ENCODE results near the gene CCDC170. TPM values are rescaled to one million over a fixed set of nuclear protein-coding genes. Genes with fewer than 3 reads are reported as not detected.

CCDC170 gene
- total and polyA plus RNA-seq, 4 donors: 0.37 to 0.59 (median 0.45) TPM

GRCh38 chr6:151523034-151523433, 29.2 kb downstream of the CCDC170 start:
- no peak for DNase-seq (ENCODE audit: low spot score)
- Histone ChIP-seq H3K27ac (ENCODE audit: low read depth in 1 of 2, low read length in 2 of 2) (no peak overlapping the region), H3K4me3 (ENCODE audit: low read depth in 1 of 3, low read length in 3 of 3) (no peak overlapping the region), H3K9ac (ENCODE audit: low read depth in 1 of 2, low read length in 2 of 2) (no peak overlapping the region), H3K9me3 (ENCODE audit: control insufficient read depth in 4 of 4, low read length in 3 of 4) (peaks cover 6 to 18% (median 8%) of the 10 kb centered on the region in 4 donors), H3K27me3 (ENCODE audit: control insufficient read depth in 4 of 4, insufficient read depth in 4 of 4, low read length in 3 of 4) (no peaks in the 10 kb centered on the region), H3K4me1 (ENCODE audit: control insufficient read depth in 4 of 4, insufficient read depth in 4 of 4, low read length in 3 of 4) (no peaks in the 10 kb centered on the region), H3K36me3 (ENCODE audit: control insufficient read depth in 4 of 4, insufficient read depth in 3 of 4, low read depth in 1 of 4, low read length in 3 of 4) (no peaks in the 10 kb centered on the region)
- 64% methylated on average over 1 of the region's 1 CpG for WGBS
- TF ChIP-seq JUND (IDR thresholded peaks at IDR 0.05): no peak
- TF ChIP-seq TAF1 (conservative IDR thresholded peaks at IDR 0.05): no peak
- no peak for TF ChIP-seq RXRA (IDR thresholded peaks at IDR 0.05)
- no peak for TF ChIP-seq RAD21 (IDR thresholded peaks at IDR 0.05)
- TF ChIP-seq FOXA2 (IDR thresholded peaks at IDR 0.05): no peak
- TF ChIP-seq CTCF (IDR thresholded peaks at IDR 0.05; ENCODE audit: low read depth, low read length, missing input control): no peak
- no peak for TF ChIP-seq HNF4A (conservative IDR thresholded peaks at IDR 0.05)
- TF ChIP-seq ZBTB33 (IDR thresholded peaks at IDR 0.05): no peak
- TF ChIP-seq EGR1 (IDR thresholded peaks at IDR 0.05; ENCODE audit: low read depth in 2 of 2): no peak
- TF ChIP-seq SP1 (IDR thresholded peaks at IDR 0.05): no peak
- TF ChIP-seq NR2F2 (IDR thresholded peaks at IDR 0.05): no peak

GRCh38 chr6:151524059-151524458, 30.2 kb downstream of the CCDC170 start:
- DNase-seq (ENCODE audit: low spot score): no peak
- Histone ChIP-seq H3K27ac (ENCODE audit: low read depth in 1 of 2, low read length in 2 of 2) (no peak overlapping the region), H3K9ac (ENCODE audit: low read depth in 1 of 2, low read length in 2 of 2) (no peak overlapping the region), H3K4me1 (ENCODE audit: control insufficient read depth in 4 of 4, insufficient read depth in 4 of 4, low read length in 3 of 4) (no peaks in the 10 kb centered on the region), H3K36me3 (ENCODE audit: control insufficient read depth in 4 of 4, insufficient read depth in 3 of 4, low read depth in 1 of 4, low read length in 3 of 4) (no peaks in the 10 kb centered on the region), H3K27me3 (ENCODE audit: control insufficient read depth in 4 of 4, insufficient read depth in 4 of 4, low read length in 3 of 4) (no peaks in the 10 kb centered on the region), H3K9me3 (ENCODE audit: control insufficient read depth in 4 of 4, low read length in 3 of 4) (peaks cover 6 to 14% (median 7%) of the 10 kb centered on the region in 4 donors), H3K4me3 (ENCODE audit: low read depth in 1 of 3, low read length in 3 of 3) (no peak overlapping the region)
- no peak for TF ChIP-seq GABPA (IDR thresholded peaks at IDR 0.05 in 1 of 2, conservative IDR thresholded peaks at IDR 0.05 in 1 of 2)
- TF ChIP-seq SP1 (IDR thresholded peaks at IDR 0.05): no peak
- TF ChIP-seq YY1 (IDR thresholded peaks at IDR 0.05): no peak
- no peak for TF ChIP-seq ATF3 (IDR thresholded peaks at IDR 0.05)
- TF ChIP-seq JUND (IDR thresholded peaks at IDR 0.05): no peak
- no peak for TF ChIP-seq REST (IDR thresholded peaks at IDR 0.05)
- 77% methylated on average over 2 of the region's 2 CpGs for WGBS
